H1 (cell line): ENCODE measurements around the gene OGDHL. TPM values are rescaled to one million over a fixed set of nuclear protein-coding genes. Genes with fewer than 3 reads are reported as not detected.

ENCODE experiments used
- CTCF ChIA-PET: fragments of 300-600 bp; sonication (Branson Sonifier 250); formaldehyde crosslinking; loops from one replicate; lab custom pipeline; 2021; ENCODE audit not compliant: partially characterized antibody; lab: Charles Lee
- POLR2A ChIA-PET: fragments of 300-600 bp; sonication (Branson Sonifier 250); formaldehyde crosslinking; loops from one replicate; lab custom pipeline; 2021; ENCODE audit warnings: inconsistent platforms; ENCODE audit not compliant: partially characterized antibody; lab: Charles Lee
- DNase-seq, 2 experiments: peaks; one replicate each; pipeline versions ENCODE4 v3.0.0 to v3.0.0-alpha.2; 2010 to 2022; ENCODE audit warnings: low spot score in 2 of 2, low read depth in 1 of 2, mixed read lengths in 1 of 2
- FAIRE-seq: peaks from 2 replicates; lab custom pipeline; 2011; peaks lifted over from hg19 to GRCh38; lab: Jason Lieb, UNC
- H2AFZ ChIP-seq: 2 replicates; pipeline ENCODE4 v1.8.1; 2012; ENCODE audit warnings: low read length, inconsistent platforms
- H2AK5ac ChIP-seq: 2 replicates; pipeline ENCODE4 v1.6.1; 2013; ENCODE audit warnings: low read depth, low read length
- H2BK120ac ChIP-seq: replicated peaks from 2 replicates; pipeline ENCODE3; 2013; ENCODE audit warnings: low read depth, low read length, inconsistent platforms
- H2BK12ac ChIP-seq: 2 replicates; pipeline ENCODE4 v1.6.1; 2013; ENCODE audit warnings: low read depth, low read length
- H2BK15ac ChIP-seq: 2 replicates; pipeline ENCODE4 v1.6.1; 2013; ENCODE audit warnings: low read length
- H2BK20ac ChIP-seq: 2 replicates; pipeline ENCODE4 v1.6.1; 2013; ENCODE audit warnings: low read length
- H2BK5ac ChIP-seq: 2 replicates; pipeline ENCODE4 v1.6.1; 2013; ENCODE audit warnings: low read depth, low read length
- H3K14ac ChIP-seq: 2 replicates; pipeline ENCODE4 v1.6.1; 2013; ENCODE audit warnings: inconsistent platforms; ENCODE audit not compliant: insufficient read length
- H3K18ac ChIP-seq: 2 replicates; pipeline ENCODE4 v1.6.1; 2013; ENCODE audit warnings: low read length; ENCODE audit errors: extremely low read depth
- H3K23ac ChIP-seq: 2 replicates; pipeline ENCODE4 v1.6.1; 2013; ENCODE audit warnings: inconsistent platforms; ENCODE audit not compliant: insufficient read length
- H3K23me2 ChIP-seq: 2 replicates; pipeline ENCODE4 v1.6.1; 2013; ENCODE audit warnings: low read depth, low read length
- H3K27ac ChIP-seq: 2 replicates; pipeline ENCODE4 v1.6.1; 2011; ENCODE audit warnings: low read depth, low read length, inconsistent platforms
- H3K27me3 ChIP-seq, 4 experiments: replicated peaks in 1 of 4; 1 replicate in 1 of 4; 2 replicates in 3 of 4; pipeline versions ENCODE4 v1.6.1 to v1.8.1; 2011 to 2013; ENCODE audit warnings: low read length in 3 of 4, mild to moderate bottlenecking in 3 of 4, inconsistent platforms in 2 of 4, mixed read lengths in 2 of 4, moderate library complexity in 1 of 4; ENCODE audit not compliant: control insufficient read depth in 3 of 4, insufficient read depth in 3 of 4; ENCODE audit errors: extremely low read depth in 1 of 4
- H3K36me3 ChIP-seq, 4 experiments: 2 replicates each; pipeline versions ENCODE4 v1.6.1 to v1.8.1; 2011 to 2013; ENCODE audit warnings: mild to moderate bottlenecking in 4 of 4, low read length in 3 of 4, moderate library complexity in 2 of 4, control low read depth in 1 of 4, inconsistent platforms in 1 of 4; ENCODE audit not compliant: insufficient read depth in 4 of 4, control insufficient read depth in 2 of 4
- H3K4ac ChIP-seq: replicated peaks from 2 replicates; pipeline ENCODE3; 2013; ENCODE audit warnings: low read length, low read depth, mixed read lengths, inconsistent platforms; ENCODE audit not compliant: insufficient read length
- H3K4me1 ChIP-seq, 4 experiments: replicated peaks in 1 of 4; 1 replicate in 1 of 4; 2 replicates in 3 of 4; pipeline versions ENCODE4 v1.6.1 to v1.8.1; 2011 to 2013; ENCODE audit warnings: low read length in 3 of 4, inconsistent platforms in 2 of 4, mixed read lengths in 1 of 4; ENCODE audit not compliant: insufficient read depth in 4 of 4, control insufficient read depth in 3 of 4
- H3K4me2 ChIP-seq, 2 experiments: 2 replicates each; pipeline versions ENCODE4 v1.6.1 to v1.8.1; 2011 to 2013; ENCODE audit warnings: low read depth in 2 of 2, low read length in 2 of 2, control low read depth in 1 of 2, inconsistent platforms in 1 of 2, mild to moderate bottlenecking in 1 of 2; ENCODE audit not compliant: insufficient read depth in 1 of 2
- H3K4me3 ChIP-seq, 4 experiments: fragments of 200-600, 300-600 bp in 1 of 4; sonication (generic), shearing (Covaris generic), sonication (Bioruptor Twin) in 1 of 4; 2 replicates each; pipeline versions ENCODE4 v1.5.1 to v1.8.1; 2011 to 2016; ENCODE audit warnings: low read length in 4 of 4, low read depth in 3 of 4, control low read depth in 2 of 4, inconsistent platforms in 2 of 4, mild to moderate bottlenecking in 2 of 4, mixed read lengths in 1 of 4, moderate library complexity in 1 of 4; ENCODE audit not compliant: insufficient read depth in 2 of 4; ENCODE audit errors: extremely low read depth in 1 of 4
- H3K56ac ChIP-seq: replicated peaks from 2 replicates; pipeline ENCODE3; 2013; ENCODE audit warnings: low read depth, mild to moderate bottlenecking, mixed read lengths, low read length, inconsistent platforms; ENCODE audit not compliant: insufficient read length
- H3K79me1 ChIP-seq: 2 replicates; pipeline ENCODE4 v1.6.1; 2013; ENCODE audit warnings: low read depth, low read length, control low read depth
- H3K79me2 ChIP-seq, 2 experiments: 2 replicates each; pipeline versions ENCODE4 v1.6.1 to v1.8.1; 2012 to 2013; ENCODE audit warnings: low read length in 2 of 2, mild to moderate bottlenecking in 2 of 2, inconsistent platforms in 1 of 2; ENCODE audit not compliant: insufficient read depth in 2 of 2, control insufficient read depth in 1 of 2
- H3K9ac ChIP-seq, 4 experiments: replicated peaks in 1 of 4; 1 replicate in 1 of 4; 2 replicates in 3 of 4; pipeline versions ENCODE4 v1.6.1 to v1.8.1; 2011 to 2013; ENCODE audit warnings: low read depth in 3 of 4, low read length in 3 of 4, control low read depth in 2 of 4, mild to moderate bottlenecking in 2 of 4, moderate library complexity in 2 of 4, inconsistent platforms in 1 of 4; ENCODE audit errors: extremely low read depth in 1 of 4
- H3K9me3 ChIP-seq, 2 experiments: 2 replicates each; pipeline versions ENCODE4 v1.6.1 to v1.8.1; 2012 to 2013; ENCODE audit warnings: mild to moderate bottlenecking in 2 of 2, moderate library complexity in 2 of 2, control low read depth in 1 of 2, inconsistent platforms in 1 of 2, low read depth in 1 of 2, low read length in 1 of 2, mixed read lengths in 1 of 2; ENCODE audit not compliant: insufficient read depth in 2 of 2
- H4K20me1 ChIP-seq, 2 experiments: replicated peaks in 1 of 2; 2 replicates each; pipeline versions ENCODE3 to v1.8.1; 2011 to 2013; ENCODE audit warnings: inconsistent platforms in 2 of 2, low read length in 2 of 2, mild to moderate bottlenecking in 1 of 2; ENCODE audit not compliant: insufficient read depth in 2 of 2, control insufficient read depth in 1 of 2
- H4K5ac ChIP-seq: 2 replicates; pipeline ENCODE4 v1.6.1; 2013; ENCODE audit warnings: low read length, low read depth, mixed read lengths, inconsistent platforms; ENCODE audit not compliant: insufficient read length
- H4K8ac ChIP-seq: 2 replicates; pipeline ENCODE4 v1.8.0; 2013; ENCODE audit warnings: mild to moderate bottlenecking, moderate library complexity, low read length, inconsistent platforms; ENCODE audit not compliant: insufficient read depth; ENCODE audit errors: extremely low read depth
- H4K91ac ChIP-seq: replicated peaks from 2 replicates; pipeline ENCODE3; 2013; ENCODE audit warnings: low read length, mixed read lengths, inconsistent platforms; ENCODE audit not compliant: insufficient read length
- BACH1 ChIP-seq: IDR thresholded peaks from 2 replicates; pipeline ENCODE4 v1.6.1; 2012; ENCODE audit warnings: low read length, improper control_type of control experiment
- KDM1A ChIP-seq: fragments of 200-600, 300-600 bp; sonication (generic); IDR thresholded peaks from 2 replicates; pipeline ENCODE4 v1.7.1; 2016; ENCODE audit warnings: mild to moderate bottlenecking, low read length, borderline replicate concordance
- RFX5 ChIP-seq: IDR thresholded peaks from 2 replicates; pipeline ENCODE4 v1.6.1; 2011; ENCODE audit warnings: low read depth, low read length, improper control_type of control experiment, borderline replicate concordance
- WGBS, 2 experiments: shearing (Covaris generic) in 1 of 2; methylation state at CpG; one replicate each; pipeline versions ENCODE4 v1.1.6 to v1.1.7; 2013 to 2015; ENCODE audit warnings: low lambda C conversion rate in 2 of 2, mixed read lengths in 2 of 2, inconsistent platforms in 1 of 2, low coverage in 1 of 2, missing lambda C conversion rate in 1 of 2; ENCODE audit not compliant: insufficient replicate concordance in 2 of 2, insufficient coverage in 1 of 2, insufficient read length in 1 of 2; ENCODE audit errors: extremely low coverage in 1 of 2, missing lambda C conversion rate in 1 of 2; 5-methylcytosine and 5-hydroxymethylcytosine counted together
- polyA plus RNA-seq, 7 experiments: library from polyadenylated mRNA; depleted of rRNA in 3 of 7; stranded (reverse) in 5 of 7; unstranded in 2 of 7; fragments of >200 nt in 5 of 7; fragments of 200-250 nt in 2 of 7; gene quantifications; 1 replicate in 5 of 7; 2 replicates in 1 of 7; 4 replicates in 1 of 7; pipeline versions ENCODE4 v1.2.1 to v1.2.3, GENCODE V29; 2011 to 2013; ENCODE audit warnings: missing spikeins in 2 of 7, mixed read lengths in 2 of 7
- total RNA-seq: library from RNA; stranded (reverse); fragmentation: NEBNext Ultra II Directional; extraction: Animal tissue kit (Norgen Biotek cat#: 25700); gene quantifications from 2 replicates; pipeline ENCODE4 v1.2.1, GENCODE V29; 2021

The OGDHL gene
- total and polyA plus RNA-seq, 2 of the 8 experiments (the other 6 are each of a cell fraction or from before 2014, with no cell fraction given) = 16.1 to 16.6 TPM

DNA sequence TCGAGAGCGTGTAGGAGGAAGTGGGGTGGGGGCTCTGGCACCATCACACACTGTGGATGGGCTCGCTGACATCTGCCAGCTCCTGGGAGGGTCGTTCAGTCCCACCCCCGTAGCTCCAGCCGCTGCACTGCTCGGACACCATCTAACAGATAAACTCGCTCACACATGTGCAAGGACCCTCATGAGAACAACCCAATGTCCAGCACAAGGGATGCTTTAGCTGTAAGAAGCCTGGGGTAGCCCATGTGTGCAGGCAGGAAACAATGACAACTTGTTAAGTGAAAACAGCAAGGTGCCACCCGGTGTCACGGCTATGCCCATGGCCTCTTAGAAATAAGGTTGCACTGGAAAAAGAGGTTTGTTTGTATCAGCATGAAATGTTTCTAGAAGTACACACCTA lies 14.1 kb downstream of the OGDHL start:
- DNase-seq = no peak
- Histone ChIP-seq H4K5ac (no peak overlapping the region), H3K4me2 (no peak overlapping the region), H3K14ac (no peak overlapping the region), H3K4me3 (no peak overlapping the region), H3K23me2 (no peaks in the 10 kb centered on the region), H2BK15ac (no peak overlapping the region), H4K8ac (no peak overlapping the region), H3K4me1 (no peaks in the 10 kb centered on the region), H4K91ac (no peak overlapping the region), H3K9me3 (no peaks in the 10 kb centered on the region), H2BK120ac (no peak overlapping the region), H3K79me1 (no peaks in the 10 kb centered on the region; the same call in none of the 2 replicates), H3K27ac (no peak overlapping the region), H3K4ac (no peak overlapping the region), H3K27me3 (no peaks in the 10 kb centered on the region), H3K56ac (no peak overlapping the region), H3K18ac (no peak overlapping the region), H3K23ac (no peak overlapping the region), H3K79me2 (no peaks in the 10 kb centered on the region), H2AK5ac (no peak overlapping the region), H3K36me3 (peaks cover 0 to 7% (median 6%) of the 10 kb centered on the region in 4 experiments; a peak in 4 of 8 replicates), H2BK5ac (no peak overlapping the region), H4K20me1 (peaks cover 2 to 5% of the 10 kb centered on the region in 2 experiments), H3K9ac (no peak overlapping the region), H2AFZ (no peak overlapping the region), H2BK20ac (no peak overlapping the region), H2BK12ac (no peak overlapping the region)
- ChIA-PET POLR2A (interaction anchor here (1.4 kb wide), 1 partner anchor 9 kb away, joined by 3 read pairs; no protein-coding TSS in a partner anchor), CTCF (interaction anchor here (0.6 to 1.8 kb wide), 4 partner anchors 13 to 771 kb away, joined by 3 to 6 read pairs (median 4); no protein-coding TSS in a partner anchor)
- no peak for FAIRE-seq
- 85% methylated on average over 10 of the region's 10 CpGs; no CpG with 5 or more reads in 1 of the 2 experiments for WGBS, 2 experiments
- TF ChIP-seq BACH1 (no peak), KDM1A (no peak), RFX5 (no peak)
